SJCRH30 (cell line): ENCODE measurements around the gene MPEG1. TPM values are rescaled to one million over a fixed set of nuclear protein-coding genes. Genes with fewer than 3 reads are reported as not detected.

Experiments used
- DNase-seq, 2 experiments: peaks; one replicate each; pipeline ENCODE4 v3.0.0-alpha.2; 2015 to 2020
- H3K27ac ChIP-seq: fragments of 250-450 bp; sonication (Bioruptor Pico); 2 replicates; pipeline ENCODE4 v1.5.1; 2020; ENCODE audit warnings: mild to moderate bottlenecking, moderate library complexity
- H3K27me3 ChIP-seq: fragments of 250-450 bp; sonication (Bioruptor Pico); 2 replicates; pipeline ENCODE4 v1.5.1; 2020; ENCODE audit warnings: mild to moderate bottlenecking, moderate library complexity
- H3K36me3 ChIP-seq: fragments of 250-450 bp; sonication (Bioruptor Pico); 2 replicates; pipeline ENCODE4 v1.5.1; 2020; ENCODE audit warnings: mild to moderate bottlenecking, moderate library complexity
- H3K4me1 ChIP-seq: fragments of 250-450 bp; sonication (Bioruptor Pico); 2 replicates; pipeline ENCODE4 v1.5.1; 2020; ENCODE audit warnings: mild to moderate bottlenecking, moderate library complexity
- H3K4me3 ChIP-seq: fragments of 250-450 bp; sonication (Bioruptor Pico); 2 replicates; pipeline ENCODE4 v1.5.1; 2020; ENCODE audit warnings: mild to moderate bottlenecking, moderate library complexity
- H3K9me3 ChIP-seq: fragments of 250-450 bp; sonication (Bioruptor Pico); replicated peaks from 2 replicates; pipeline ENCODE4 v1.5.1; 2020; ENCODE audit warnings: mild to moderate bottlenecking, moderate library complexity
- total RNA-seq: library from RNA; depleted of rRNA; stranded (reverse); fragments of >200 nt; shearing (Covaris generic); gene quantifications from 2 replicates; pipeline ENCODE4 v1.2.3, GENCODE V29; 2014; rRNA removed

The MPEG1 gene
- not detected in 2 replicates for total RNA-seq

DNA sequence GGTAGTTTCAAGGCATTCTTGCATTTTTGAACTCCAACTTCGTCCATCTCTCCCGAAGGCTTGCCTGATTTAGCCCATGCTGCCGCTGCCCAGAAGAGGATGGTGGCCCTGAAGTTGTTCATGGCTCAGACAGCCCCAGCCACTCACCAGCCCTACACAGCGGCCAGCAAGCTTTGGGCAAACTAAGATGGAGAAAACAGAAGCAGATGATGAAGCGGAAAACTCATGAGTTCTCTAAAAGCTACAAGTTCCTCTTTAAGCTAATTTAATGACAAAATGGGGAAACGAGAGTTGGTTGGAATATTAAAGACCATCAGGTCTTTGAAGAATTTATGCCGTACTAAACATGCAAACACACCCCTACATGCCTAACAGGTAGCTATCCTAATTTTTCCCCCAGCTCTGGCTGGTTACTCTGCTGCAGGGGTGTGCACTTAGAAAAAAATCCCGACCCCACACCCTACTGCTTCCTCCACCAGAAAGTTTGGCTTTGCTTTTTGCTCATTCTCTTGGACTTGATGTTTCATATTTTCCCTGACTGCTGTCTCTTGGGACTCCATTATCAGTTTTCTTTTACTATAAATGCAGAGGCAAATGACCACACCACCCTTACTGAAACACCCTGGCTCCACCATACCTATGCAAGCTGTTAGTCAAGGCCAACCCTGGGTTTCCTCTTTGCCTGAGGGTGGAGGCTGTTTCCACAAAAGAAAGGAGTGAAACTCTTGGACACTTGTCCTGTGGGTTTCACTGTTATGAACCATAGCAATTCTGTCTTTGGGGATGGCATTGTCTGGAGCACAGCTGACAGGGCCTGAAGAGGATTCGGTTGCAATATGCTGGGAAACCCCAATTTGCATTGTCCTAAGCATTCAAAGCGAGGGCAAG, at the start of gene MPEG1:
Gene MPEG1 (minus strand): TSS at position 184 of the 888 bp plus-strand sequence. CDS start 62 bp downstream, at position 122.
- H3K9me3 ChIP-seq: no peaks in the 10 kb centered on the region
- H3K27me3 ChIP-seq: no peaks in the 10 kb centered on the region
- H3K4me3 ChIP-seq: no peak within 1 kb of the TSS
- H3K27ac ChIP-seq: no peak within 1 kb of the TSS
- no peak for DNase-seq
- H3K4me1 ChIP-seq: no peaks in the 10 kb centered on the region
- 0 out of 2 replicates have a peak, but pooled peaks cover 4% of the 10 kb centered on the region for H3K36me3 ChIP-seq

- no peak overlapping the region for H3K27ac ChIP-seq
- H3K27me3 ChIP-seq: no peaks in the 10 kb centered on the region
- no peaks in the 10 kb centered on the region for H3K36me3 ChIP-seq
- DNase-seq: peak; percentile 27 to 48
- H3K4me3 ChIP-seq: no peak overlapping the region
- no peaks in the 10 kb centered on the region for H3K4me1 ChIP-seq
- H3K9me3 ChIP-seq: no peaks in the 10 kb centered on the region
Observed at GRCh38 chr11:59262177-59262818, 49.6 kb upstream of the MPEG1 start.

DNA sequence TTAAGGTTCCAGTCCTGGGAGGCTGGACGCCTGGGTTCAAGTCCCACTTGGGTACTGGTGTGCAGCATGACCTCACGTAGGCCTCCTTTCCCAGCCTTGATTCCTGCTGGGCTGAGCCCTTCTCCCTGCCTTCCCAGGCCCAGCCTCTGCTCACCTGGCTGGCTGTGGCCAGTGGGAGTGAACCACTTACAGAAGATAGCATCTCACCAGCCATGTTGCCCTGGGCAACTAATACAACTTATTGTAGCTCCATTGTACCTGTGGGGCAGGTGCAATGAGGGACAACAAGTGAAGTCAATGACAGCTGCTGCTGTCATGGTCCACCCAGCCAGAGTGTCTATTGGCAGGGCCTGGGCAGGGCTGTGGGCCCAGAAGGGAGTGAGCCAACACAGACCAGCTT, 48.4 kb upstream of the MPEG1 start:
- Histone ChIP-seq H3K9me3 (no peaks in the 10 kb centered on the region), H3K4me3 (no peak overlapping the region), H3K27me3 (no peaks in the 10 kb centered on the region), H3K4me1 (no peaks in the 10 kb centered on the region), H3K36me3 (no peaks in the 10 kb centered on the region), H3K27ac (no peak overlapping the region)
- no peak for DNase-seq

DNA sequence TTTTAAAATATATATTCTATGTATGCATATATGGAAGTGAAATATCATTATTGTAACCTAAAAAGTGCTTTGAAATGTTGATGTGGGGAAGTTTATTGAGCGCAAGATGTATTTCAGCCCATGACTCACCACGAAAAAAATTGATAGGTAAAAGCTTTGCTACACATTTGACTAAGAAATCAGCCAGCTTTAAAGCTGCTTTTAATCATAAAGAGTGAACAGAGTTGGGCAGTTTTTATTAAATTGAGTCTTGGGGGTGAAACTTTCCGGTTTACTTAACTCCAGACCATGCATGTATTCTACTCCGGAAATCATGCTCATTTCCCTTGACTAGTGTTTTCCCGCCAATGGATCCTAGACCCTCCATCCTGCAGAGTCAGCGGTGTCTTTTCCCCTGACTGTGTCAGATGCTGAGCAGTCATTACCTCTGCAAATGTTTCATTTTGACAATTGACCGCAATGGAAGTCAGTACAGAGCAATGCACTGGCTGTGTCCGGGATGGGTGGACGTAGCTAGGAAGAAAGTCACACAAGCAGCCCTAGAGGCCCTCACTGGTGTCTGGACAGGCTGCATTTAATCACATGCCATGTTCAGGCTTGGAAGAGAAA, 47.2 kb upstream of the MPEG1 start:
- DNase-seq: no peak
- no peaks in the 10 kb centered on the region for H3K4me1 ChIP-seq
- no peaks in the 10 kb centered on the region for H3K9me3 ChIP-seq
- H3K27me3 ChIP-seq: no peaks in the 10 kb centered on the region
- H3K36me3 ChIP-seq: no peaks in the 10 kb centered on the region
- no peak overlapping the region for H3K4me3 ChIP-seq
- no peak overlapping the region for H3K27ac ChIP-seq

- Histone ChIP-seq H3K36me3 (no peaks in the 10 kb centered on the region), H3K4me3 (no peak overlapping the region), H3K9me3 (no peaks in the 10 kb centered on the region), H3K27ac (no peak overlapping the region), H3K4me1 (no peaks in the 10 kb centered on the region), H3K27me3 (no peaks in the 10 kb centered on the region)
- no peak for DNase-seq
Observed at GRCh38 chr11:59259047-59259446, 46.3 kb upstream of the MPEG1 start.

DNA sequence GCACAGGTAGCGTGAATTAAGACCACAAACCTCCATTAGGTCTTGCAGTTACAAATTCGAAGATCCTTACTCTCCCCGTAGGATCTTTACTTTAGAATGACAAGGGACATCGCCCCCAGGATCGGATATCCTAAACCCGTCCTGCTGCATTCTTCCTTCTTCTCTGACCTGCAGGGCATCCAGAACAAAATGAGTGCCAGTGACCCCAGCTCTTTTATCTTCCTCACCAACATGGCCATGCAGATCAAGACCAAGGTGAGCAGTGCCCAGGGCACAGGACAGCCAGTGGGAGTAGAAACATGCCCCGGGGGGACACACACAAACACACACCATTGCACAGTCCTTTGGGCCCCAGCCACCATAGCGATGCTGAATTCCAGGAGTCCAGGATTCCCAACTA, 42.6 kb upstream of the MPEG1 start:
- H3K36me3 ChIP-seq: no peaks in the 10 kb centered on the region
- H3K4me3 ChIP-seq: no peak overlapping the region
- H3K27me3 ChIP-seq: no peaks in the 10 kb centered on the region
- H3K4me1 ChIP-seq: no peaks in the 10 kb centered on the region
- H3K9me3 ChIP-seq: no peaks in the 10 kb centered on the region
- no peak for DNase-seq
- H3K27ac ChIP-seq: no peak overlapping the region

GRCh38 chr11:59254286-59254685, 41.6 kb upstream of the MPEG1 start:
- Histone ChIP-seq H3K4me3 (no peak overlapping the region), H3K27ac (no peak overlapping the region)

DNA sequence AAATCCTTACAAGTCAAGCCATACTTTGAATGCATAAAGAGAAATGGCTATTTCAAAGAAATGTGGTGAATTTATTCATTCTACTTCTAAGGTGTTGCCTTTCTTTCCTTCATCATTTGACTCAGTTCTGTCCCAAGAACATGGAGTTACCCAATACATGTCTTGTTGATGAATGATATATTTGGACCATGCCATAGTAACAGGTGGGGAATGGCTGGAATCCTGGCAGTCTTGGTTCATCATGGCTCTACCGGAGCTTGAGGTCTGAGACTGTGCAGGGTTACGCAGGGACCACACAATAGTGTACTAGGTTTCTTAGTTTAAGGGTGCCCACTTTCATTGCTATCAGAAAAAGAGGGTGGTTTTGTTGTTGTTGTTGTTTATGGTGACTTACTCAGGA, 40.3 kb upstream of the MPEG1 start:
- Histone ChIP-seq H3K9me3 (no peaks in the 10 kb centered on the region), H3K36me3 (no peaks in the 10 kb centered on the region), H3K4me3 (no peak overlapping the region), H3K4me1 (no peaks in the 10 kb centered on the region), H3K27me3 (no peaks in the 10 kb centered on the region), H3K27ac (no peak overlapping the region)
- DNase-seq: no peak

More at GRCh38 chr11:59254286-59254685, 41.6 kb upstream of the MPEG1 start:
- Histone ChIP-seq H3K36me3 (no peaks in the 10 kb centered on the region), H3K9me3 (no peaks in the 10 kb centered on the region), H3K4me1 (no peaks in the 10 kb centered on the region), H3K27me3 (no peaks in the 10 kb centered on the region)
- no peak for DNase-seq

GRCh38 chr11:59249535-59249934, 36.8 kb upstream of the MPEG1 start:
- Histone ChIP-seq H3K4me1 (no peaks in the 10 kb centered on the region), H3K27ac (no peak overlapping the region), H3K27me3 (no peaks in the 10 kb centered on the region), H3K36me3 (no peaks in the 10 kb centered on the region), H3K9me3 (no peaks in the 10 kb centered on the region), H3K4me3 (no peak overlapping the region)
- no peak for DNase-seq

DNA sequence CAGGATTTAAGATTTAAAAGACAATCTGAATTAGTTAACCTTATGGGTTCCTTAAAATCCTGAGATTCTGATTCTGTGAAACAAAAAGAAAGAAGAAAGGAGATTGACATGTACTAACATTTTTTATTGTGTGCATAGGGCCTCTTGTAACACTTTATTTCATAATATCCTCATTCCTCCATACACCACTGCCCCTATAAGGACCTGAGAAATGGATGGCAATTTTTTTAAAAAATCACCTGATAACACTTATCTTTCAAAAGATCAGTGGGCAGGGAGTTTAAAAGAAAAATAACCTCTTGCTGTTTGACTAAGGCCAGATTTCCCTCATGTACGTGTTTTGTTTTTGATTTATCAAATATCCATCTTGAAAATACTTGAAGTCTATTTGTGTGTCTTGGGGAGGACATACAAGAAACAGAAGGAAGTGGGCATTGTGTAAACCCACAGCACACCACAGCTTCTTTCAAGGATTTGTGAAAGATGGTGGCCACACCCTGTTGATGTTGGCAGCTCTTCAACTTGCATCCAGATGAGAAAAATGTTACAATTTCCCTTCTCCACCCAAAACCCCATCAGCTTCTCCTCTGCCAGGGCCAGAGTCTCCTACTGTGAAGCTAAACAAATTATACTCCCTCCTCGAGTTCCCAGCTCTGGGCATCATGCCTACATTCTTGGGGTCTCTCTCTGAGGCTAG, 35.0 kb upstream of the MPEG1 start:
- no peak overlapping the region for H3K27ac ChIP-seq
- H3K27me3 ChIP-seq: no peaks in the 10 kb centered on the region
- H3K4me3 ChIP-seq: no peak overlapping the region
- H3K36me3 ChIP-seq: no peaks in the 10 kb centered on the region
- H3K4me1 ChIP-seq: no peaks in the 10 kb centered on the region
- H3K9me3 ChIP-seq: no peaks in the 10 kb centered on the region
- DNase-seq: no peak

GRCh38 chr11:59243633-59244032, 30.9 kb upstream of the MPEG1 start:
- Histone ChIP-seq H3K9me3 (0 out of 2 replicates have a peak, but pooled peaks cover 3% of the 10 kb centered on the region), H3K4me3 (no peak overlapping the region), H3K27ac (no peak overlapping the region), H3K36me3 (no peaks in the 10 kb centered on the region), H3K27me3 (no peaks in the 10 kb centered on the region), H3K4me1 (no peaks in the 10 kb centered on the region)
- DNase-seq: no peak

- Histone ChIP-seq H3K27ac (no peak overlapping the region), H3K4me1 (no peaks in the 10 kb centered on the region), H3K36me3 (no peaks in the 10 kb centered on the region), H3K27me3 (no peaks in the 10 kb centered on the region), H3K4me3 (no peak overlapping the region), H3K9me3 (0 out of 2 replicates have a peak, but pooled peaks cover 3% of the 10 kb centered on the region)
- no peak for DNase-seq
Observed at GRCh38 chr11:59240322-59240721, 27.6 kb upstream of the MPEG1 start.

- H3K4me3 ChIP-seq: no peak overlapping the region
- H3K9me3 ChIP-seq: no peaks in the 10 kb centered on the region
- no peak overlapping the region for H3K27ac ChIP-seq
- H3K36me3 ChIP-seq: no peaks in the 10 kb centered on the region
- no peak for DNase-seq
- no peaks in the 10 kb centered on the region for H3K4me1 ChIP-seq
- H3K27me3 ChIP-seq: no peaks in the 10 kb centered on the region
Observed at GRCh38 chr11:59226396-59226795, 13.7 kb upstream of the MPEG1 start.

GRCh38 chr11:59225017-59225416, 12.3 kb upstream of the MPEG1 start:
- no peak overlapping the region for H3K27ac ChIP-seq
- H3K9me3 ChIP-seq: no peaks in the 10 kb centered on the region
- no peak overlapping the region for H3K4me3 ChIP-seq
- no peaks in the 10 kb centered on the region for H3K36me3 ChIP-seq
- no peak for DNase-seq
- no peaks in the 10 kb centered on the region for H3K27me3 ChIP-seq
- H3K4me1 ChIP-seq: no peaks in the 10 kb centered on the region
